ENCODE measurements around the gene COQ9. TPM values are rescaled to one million over a fixed set of nuclear protein-coding genes. Genes with fewer than 3 reads are reported as not detected.

COQ9 gene
- total and polyA plus RNA-seq, 2 experiments from 2014 or later = 26.6 to 36.3 TPM

DNA sequence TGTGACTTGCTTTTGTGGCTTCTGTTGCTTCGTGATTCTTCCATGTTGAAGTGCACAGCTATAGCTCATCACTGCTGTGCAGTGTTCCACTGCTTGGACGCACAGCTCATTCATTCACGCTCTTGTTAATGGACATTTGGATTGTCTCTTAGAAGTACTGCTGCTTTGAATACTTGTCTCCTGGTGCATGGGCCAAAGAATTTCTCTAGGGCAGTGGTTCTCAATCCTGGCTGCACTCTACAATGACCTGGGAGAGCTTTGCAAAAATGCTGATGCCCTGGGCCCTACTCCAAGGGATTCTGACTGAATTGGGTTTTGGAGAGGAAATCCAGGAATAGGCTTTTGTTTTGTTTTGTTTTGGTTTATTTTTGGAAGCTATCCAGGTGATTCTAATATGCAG lies 22.7 kb upstream of the COQ9 start:
- no peak for ATAC-seq
- TF ChIP-seq CREB1 (CRISPR knock-in tag; IDR thresholded peaks at IDR 0.05; ENCODE audit: low read depth) (no peak), NANOG (IDR thresholded peaks at IDR 0.05; ENCODE audit: borderline replicate concordance) (no peak), STAT1 (IDR thresholded peaks at IDR 0.05; ENCODE audit: unreplicated experiment) (no peak)
- H3K4me3 ChIP-seq = no peak overlapping the region

DNA sequence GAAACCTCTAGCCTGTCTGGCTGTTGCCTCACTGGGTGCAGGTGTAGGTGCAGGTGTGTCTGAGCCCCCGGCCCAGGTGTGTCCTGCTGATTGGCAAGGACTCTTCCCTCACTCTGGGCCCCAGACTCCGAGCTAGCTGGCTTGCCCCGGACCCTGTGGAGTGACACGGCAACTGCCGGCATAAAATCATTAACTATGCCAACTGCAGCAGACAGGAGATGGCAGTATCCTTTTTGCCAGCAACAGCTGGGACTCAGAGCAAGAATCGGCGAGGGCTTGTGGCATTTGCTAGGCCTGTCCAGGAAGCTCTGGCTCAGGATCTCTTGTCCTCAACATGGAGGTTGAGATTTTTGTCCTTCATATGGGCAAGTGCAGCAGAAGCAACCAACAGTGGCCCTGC lies 20.9 kb upstream of the COQ9 start:
- Mint-ChIP-seq H3K9me3 (no peaks in the 10 kb centered on the region; the same call in 2 of the 3 replicates), H3K27me3 (ENCODE audit: insufficient read depth, low read depth, poor library complexity) (peaks cover 2% of the 10 kb centered on the region), H3K27ac (no peak overlapping the region), H3K4me3 (no peak overlapping the region), H3K36me3 (ENCODE audit: low read depth) (peaks cover 40% of the 10 kb centered on the region), H3K4me1 (peaks cover 7% of the 10 kb centered on the region; the same call in 2 of the 3 replicates)
- H3K4me3 ChIP-seq = no peak overlapping the region
- H3K4me1 ChIP-seq (ENCODE audit: insufficient read depth) = no peaks in the 10 kb centered on the region
- 0 out of 2 replicates have a peak, but pooled peaks cover 5% of the 10 kb centered on the region for H4K20me1 ChIP-seq (replicated peaks; ENCODE audit: insufficient read depth)
- no peak overlapping the region for H3K27ac ChIP-seq (ENCODE audit: low read depth)
- peaks cover 31% of the 10 kb centered on the region for H3K36me3 ChIP-seq (ENCODE audit: insufficient read depth)
- no peak overlapping the region for H3K4me2 ChIP-seq
- H2AFZ ChIP-seq = no peak overlapping the region
- TF ChIP-seq NANOG (IDR thresholded peaks at IDR 0.05; ENCODE audit: borderline replicate concordance) = no peak
- TF ChIP-seq EZH2 (IDR thresholded peaks at IDR 0.05; ENCODE audit: low read depth, unreplicated experiment) = no peak
- TF ChIP-seq, protein P1, sequence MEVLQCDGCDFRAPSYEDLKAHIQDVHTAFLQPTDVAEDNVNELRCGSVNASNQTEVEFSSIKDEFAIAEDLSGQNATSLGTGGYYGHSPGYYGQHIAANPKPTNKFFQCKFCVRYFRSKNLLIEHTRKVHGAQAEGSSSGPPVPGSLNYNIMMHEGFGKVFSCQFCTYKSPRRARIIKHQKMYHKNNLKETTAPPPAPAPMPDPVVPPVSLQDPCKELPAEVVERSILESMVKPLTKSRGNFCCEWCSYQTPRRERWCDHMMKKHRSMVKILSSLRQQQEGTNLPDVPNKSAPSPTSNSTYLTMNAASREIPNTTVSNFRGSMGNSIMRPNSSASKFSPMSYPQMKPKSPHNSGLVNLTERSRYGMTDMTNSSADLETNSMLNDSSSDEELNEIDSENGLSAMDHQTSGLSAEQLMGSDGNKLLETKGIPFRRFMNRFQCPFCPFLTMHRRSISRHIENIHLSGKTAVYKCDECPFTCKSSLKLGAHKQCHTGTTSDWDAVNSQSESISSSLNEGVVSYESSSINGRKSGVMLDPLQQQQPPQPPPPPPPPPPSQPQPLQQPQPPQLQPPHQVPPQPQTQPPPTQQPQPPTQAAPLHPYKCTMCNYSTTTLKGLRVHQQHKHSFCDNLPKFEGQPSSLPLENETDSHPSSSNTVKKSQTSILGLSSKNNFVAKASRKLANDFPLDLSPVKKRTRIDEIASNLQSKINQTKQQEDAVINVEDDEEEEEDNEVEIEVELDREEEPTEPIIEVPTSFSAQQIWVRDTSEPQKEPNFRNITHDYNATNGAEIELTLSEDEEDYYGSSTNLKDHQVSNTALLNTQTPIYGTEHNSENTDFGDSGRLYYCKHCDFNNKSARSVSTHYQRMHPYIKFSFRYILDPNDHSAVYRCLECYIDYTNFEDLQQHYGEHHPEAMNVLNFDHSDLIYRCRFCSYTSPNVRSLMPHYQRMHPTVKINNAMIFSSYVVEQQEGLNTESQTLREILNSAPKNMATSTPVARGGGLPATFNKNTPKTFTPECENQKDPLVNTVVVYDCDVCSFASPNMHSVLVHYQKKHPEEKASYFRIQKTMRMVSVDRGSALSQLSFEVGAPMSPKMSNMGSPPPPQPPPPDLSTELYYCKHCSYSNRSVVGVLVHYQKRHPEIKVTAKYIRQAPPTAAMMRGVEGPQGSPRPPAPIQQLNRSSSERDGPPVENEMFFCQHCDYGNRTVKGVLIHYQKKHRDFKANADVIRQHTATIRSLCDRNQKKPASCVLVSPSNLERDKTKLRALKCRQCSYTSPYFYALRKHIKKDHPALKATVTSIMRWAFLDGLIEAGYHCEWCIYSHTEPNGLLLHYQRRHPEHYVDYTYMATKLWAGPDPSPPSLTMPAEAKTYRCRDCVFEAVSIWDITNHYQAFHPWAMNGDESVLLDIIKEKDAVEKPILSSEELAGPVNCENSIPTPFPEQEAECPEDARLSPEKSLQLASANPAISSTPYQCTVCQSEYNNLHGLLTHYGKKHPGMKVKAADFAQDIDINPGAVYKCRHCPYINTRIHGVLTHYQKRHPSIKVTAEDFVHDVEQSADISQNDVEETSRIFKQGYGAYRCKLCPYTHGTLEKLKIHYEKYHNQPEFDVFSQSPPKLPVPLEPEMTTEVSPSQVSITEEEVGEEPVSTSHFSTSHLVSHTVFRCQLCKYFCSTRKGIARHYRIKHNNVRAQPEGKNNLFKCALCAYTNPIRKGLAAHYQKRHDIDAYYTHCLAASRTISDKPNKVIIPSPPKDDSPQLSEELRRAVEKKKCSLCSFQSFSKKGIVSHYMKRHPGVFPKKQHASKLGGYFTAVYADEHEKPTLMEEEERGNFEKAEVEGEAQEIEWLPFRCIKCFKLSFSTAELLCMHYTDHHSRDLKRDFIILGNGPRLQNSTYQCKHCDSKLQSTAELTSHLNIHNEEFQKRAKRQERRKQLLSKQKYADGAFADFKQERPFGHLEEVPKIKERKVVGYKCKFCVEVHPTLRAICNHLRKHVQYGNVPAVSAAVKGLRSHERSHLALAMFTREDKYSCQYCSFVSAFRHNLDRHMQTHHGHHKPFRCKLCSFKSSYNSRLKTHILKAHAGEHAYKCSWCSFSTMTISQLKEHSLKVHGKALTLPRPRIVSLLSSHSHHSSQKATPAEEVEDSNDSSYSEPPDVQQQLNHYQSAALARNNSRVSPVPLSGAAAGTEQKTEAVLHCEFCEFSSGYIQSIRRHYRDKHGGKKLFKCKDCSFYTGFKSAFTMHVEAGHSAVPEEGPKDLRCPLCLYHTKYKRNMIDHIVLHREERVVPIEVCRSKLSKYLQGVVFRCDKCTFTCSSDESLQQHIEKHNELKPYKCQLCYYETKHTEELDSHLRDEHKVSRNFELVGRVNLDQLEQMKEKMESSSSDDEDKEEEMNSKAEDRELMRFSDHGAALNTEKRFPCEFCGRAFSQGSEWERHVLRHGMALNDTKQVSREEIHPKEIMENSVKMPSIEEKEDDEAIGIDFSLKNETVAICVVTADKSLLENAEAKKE (CRISPR knock-in tag; IDR thresholded peaks at IDR 0.05) = no peak
- TF ChIP-seq POLR2AphosphoS5 (IDR thresholded peaks at IDR 0.05; ENCODE audit: low read depth) = no peak
- TF ChIP-seq EZH2phosphoT487 (IDR thresholded peaks at IDR 0.05; ENCODE audit: unreplicated experiment) = no peak
- TF ChIP-seq, protein P2, sequence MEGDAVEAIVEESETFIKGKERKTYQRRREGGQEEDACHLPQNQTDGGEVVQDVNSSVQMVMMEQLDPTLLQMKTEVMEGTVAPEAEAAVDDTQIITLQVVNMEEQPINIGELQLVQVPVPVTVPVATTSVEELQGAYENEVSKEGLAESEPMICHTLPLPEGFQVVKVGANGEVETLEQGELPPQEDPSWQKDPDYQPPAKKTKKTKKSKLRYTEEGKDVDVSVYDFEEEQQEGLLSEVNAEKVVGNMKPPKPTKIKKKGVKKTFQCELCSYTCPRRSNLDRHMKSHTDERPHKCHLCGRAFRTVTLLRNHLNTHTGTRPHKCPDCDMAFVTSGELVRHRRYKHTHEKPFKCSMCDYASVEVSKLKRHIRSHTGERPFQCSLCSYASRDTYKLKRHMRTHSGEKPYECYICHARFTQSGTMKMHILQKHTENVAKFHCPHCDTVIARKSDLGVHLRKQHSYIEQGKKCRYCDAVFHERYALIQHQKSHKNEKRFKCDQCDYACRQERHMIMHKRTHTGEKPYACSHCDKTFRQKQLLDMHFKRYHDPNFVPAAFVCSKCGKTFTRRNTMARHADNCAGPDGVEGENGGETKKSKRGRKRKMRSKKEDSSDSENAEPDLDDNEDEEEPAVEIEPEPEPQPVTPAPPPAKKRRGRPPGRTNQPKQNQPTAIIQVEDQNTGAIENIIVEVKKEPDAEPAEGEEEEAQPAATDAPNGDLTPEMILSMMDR (conservative IDR thresholded peaks at IDR 0.05; ENCODE audit: low read depth in 2 of 2) = no peak
- no peak for TF ChIP-seq CREB1 (CRISPR knock-in tag; IDR thresholded peaks at IDR 0.05; ENCODE audit: low read depth)
- TF ChIP-seq JUNB (IDR thresholded peaks at IDR 0.05; ENCODE audit: unreplicated experiment) = no peak
- TF ChIP-seq, protein P3, sequence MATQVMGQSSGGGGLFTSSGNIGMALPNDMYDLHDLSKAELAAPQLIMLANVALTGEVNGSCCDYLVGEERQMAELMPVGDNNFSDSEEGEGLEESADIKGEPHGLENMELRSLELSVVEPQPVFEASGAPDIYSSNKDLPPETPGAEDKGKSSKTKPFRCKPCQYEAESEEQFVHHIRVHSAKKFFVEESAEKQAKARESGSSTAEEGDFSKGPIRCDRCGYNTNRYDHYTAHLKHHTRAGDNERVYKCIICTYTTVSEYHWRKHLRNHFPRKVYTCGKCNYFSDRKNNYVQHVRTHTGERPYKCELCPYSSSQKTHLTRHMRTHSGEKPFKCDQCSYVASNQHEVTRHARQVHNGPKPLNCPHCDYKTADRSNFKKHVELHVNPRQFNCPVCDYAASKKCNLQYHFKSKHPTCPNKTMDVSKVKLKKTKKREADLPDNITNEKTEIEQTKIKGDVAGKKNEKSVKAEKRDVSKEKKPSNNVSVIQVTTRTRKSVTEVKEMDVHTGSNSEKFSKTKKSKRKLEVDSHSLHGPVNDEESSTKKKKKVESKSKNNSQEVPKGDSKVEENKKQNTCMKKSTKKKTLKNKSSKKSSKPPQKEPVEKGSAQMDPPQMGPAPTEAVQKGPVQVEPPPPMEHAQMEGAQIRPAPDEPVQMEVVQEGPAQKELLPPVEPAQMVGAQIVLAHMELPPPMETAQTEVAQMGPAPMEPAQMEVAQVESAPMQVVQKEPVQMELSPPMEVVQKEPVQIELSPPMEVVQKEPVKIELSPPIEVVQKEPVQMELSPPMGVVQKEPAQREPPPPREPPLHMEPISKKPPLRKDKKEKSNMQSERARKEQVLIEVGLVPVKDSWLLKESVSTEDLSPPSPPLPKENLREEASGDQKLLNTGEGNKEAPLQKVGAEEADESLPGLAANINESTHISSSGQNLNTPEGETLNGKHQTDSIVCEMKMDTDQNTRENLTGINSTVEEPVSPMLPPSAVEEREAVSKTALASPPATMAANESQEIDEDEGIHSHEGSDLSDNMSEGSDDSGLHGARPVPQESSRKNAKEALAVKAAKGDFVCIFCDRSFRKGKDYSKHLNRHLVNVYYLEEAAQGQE (IDR thresholded peaks at IDR 0.05; ENCODE audit: unreplicated experiment) = no peak
- H3K79me2 ChIP-seq (replicated peaks; ENCODE audit: insufficient read depth) = no peaks in the 10 kb centered on the region
- DNase-seq (ENCODE audit: low spot score) (no peak), ATAC-seq (no peak)
- no peaks in the 10 kb centered on the region for H3F3A ChIP-seq (replicated peaks; ENCODE audit: low read depth)
- H3K27me3 ChIP-seq (ENCODE audit: insufficient read depth) = no peaks in the 10 kb centered on the region
- H3K9me2 ChIP-seq (ENCODE audit: insufficient read depth) = no peaks in the 10 kb centered on the region

More for the DNA sequence above, 22.7 kb upstream of the COQ9 start:
- H3K27me3 ChIP-seq (ENCODE audit: insufficient read depth) = no peaks in the 10 kb centered on the region
- no peaks in the 10 kb centered on the region for H3K9me2 ChIP-seq (ENCODE audit: insufficient read depth)
- Mint-ChIP-seq H3K4me1 (peaks cover 9% of the 10 kb centered on the region; the same call in 2 of the 3 replicates), H3K9me3 (no peaks in the 10 kb centered on the region), H3K36me3 (ENCODE audit: low read depth) (peaks cover 22% of the 10 kb centered on the region), H3K27ac (no peak overlapping the region), H3K4me3 (no peak overlapping the region), H3K27me3 (ENCODE audit: insufficient read depth, low read depth, poor library complexity) (peaks cover 2% of the 10 kb centered on the region)
- no peak for DNase-seq (ENCODE audit: low spot score)
- H3K36me3 ChIP-seq (ENCODE audit: insufficient read depth) = peaks cover 14% of the 10 kb centered on the region; the same call in 1 of the 2 replicates
- H3K4me2 ChIP-seq = no peak overlapping the region
- H3K79me2 ChIP-seq (replicated peaks; ENCODE audit: insufficient read depth) = no peaks in the 10 kb centered on the region
- H3K27ac ChIP-seq (ENCODE audit: low read depth) = no peak overlapping the region
- 0 out of 2 replicates have a peak, but pooled peaks cover 5% of the 10 kb centered on the region for H4K20me1 ChIP-seq (replicated peaks; ENCODE audit: insufficient read depth)
- H2AFZ ChIP-seq = no peak overlapping the region
- H3K4me1 ChIP-seq (ENCODE audit: insufficient read depth) = no peaks in the 10 kb centered on the region; the same call in 1 of the 2 replicates
- H3F3A ChIP-seq (replicated peaks; ENCODE audit: low read depth) = no peaks in the 10 kb centered on the region

Data from GM23338 (cell line).